ENCODE measurements around the gene ACAA2. TPM values are rescaled to one million over a fixed set of nuclear protein-coding genes. Genes with fewer than 3 reads are reported as not detected.

The ACAA2 gene
- total RNA-seq, 1 experiment from 2014 or later, result 77.1 TPM

DNA sequence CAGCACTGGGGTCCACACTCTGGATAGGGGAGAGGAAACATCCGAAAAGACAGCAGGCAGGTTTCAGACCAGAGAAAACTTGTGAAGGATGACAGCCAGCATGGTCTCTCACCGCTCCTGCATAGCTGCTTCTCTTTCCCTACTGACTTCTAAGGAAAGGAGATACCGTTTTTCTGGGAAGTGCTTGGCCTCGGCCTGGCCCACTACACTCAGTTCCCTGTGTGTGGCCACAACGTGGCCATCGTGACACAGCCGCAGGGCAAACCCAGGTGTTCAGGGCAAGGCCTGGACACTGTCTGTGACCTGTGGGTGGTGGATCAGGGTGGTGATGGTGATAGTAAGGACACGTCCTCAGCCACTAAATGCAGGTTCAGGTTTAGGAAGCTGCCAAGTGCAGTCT lies 34.2 kb upstream of the ACAA2 start:
- TF ChIP-seq, protein P1, sequence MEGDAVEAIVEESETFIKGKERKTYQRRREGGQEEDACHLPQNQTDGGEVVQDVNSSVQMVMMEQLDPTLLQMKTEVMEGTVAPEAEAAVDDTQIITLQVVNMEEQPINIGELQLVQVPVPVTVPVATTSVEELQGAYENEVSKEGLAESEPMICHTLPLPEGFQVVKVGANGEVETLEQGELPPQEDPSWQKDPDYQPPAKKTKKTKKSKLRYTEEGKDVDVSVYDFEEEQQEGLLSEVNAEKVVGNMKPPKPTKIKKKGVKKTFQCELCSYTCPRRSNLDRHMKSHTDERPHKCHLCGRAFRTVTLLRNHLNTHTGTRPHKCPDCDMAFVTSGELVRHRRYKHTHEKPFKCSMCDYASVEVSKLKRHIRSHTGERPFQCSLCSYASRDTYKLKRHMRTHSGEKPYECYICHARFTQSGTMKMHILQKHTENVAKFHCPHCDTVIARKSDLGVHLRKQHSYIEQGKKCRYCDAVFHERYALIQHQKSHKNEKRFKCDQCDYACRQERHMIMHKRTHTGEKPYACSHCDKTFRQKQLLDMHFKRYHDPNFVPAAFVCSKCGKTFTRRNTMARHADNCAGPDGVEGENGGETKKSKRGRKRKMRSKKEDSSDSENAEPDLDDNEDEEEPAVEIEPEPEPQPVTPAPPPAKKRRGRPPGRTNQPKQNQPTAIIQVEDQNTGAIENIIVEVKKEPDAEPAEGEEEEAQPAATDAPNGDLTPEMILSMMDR (IDR thresholded peaks at IDR 0.05; ENCODE audit: unreplicated experiment), result no peak
- H3K27me3 Mint-ChIP-seq (ENCODE audit: unreplicated experiment), result no peaks in the 10 kb centered on the region
- H3K4me3 Mint-ChIP-seq (ENCODE audit: low read depth, unreplicated experiment), result peak overlapping the region; percentile 66
- H3K4me1 Mint-ChIP-seq (ENCODE audit: low read depth, unreplicated experiment), result peaks cover 36% of the 10 kb centered on the region
- intact Hi-C loops (cut with micrococcal nuclease; ENCODE audit: unreplicated experiment), result no loop called here
- no peak for DNase-seq
- peak overlapping the region; percentile 97 for H3K27ac Mint-ChIP-seq (ENCODE audit: unreplicated experiment)
- CTCF ChIA-PET, result no interaction called here
- no peaks in the 10 kb centered on the region for H3K9me3 Mint-ChIP-seq (ENCODE audit: low read depth, unreplicated experiment)
- no TSS peak for BruUV-seq (replicated peaks)
- peaks cover 31% of the 10 kb centered on the region for H3K36me3 Mint-ChIP-seq (ENCODE audit: insufficient read depth, unreplicated experiment)

DNA sequence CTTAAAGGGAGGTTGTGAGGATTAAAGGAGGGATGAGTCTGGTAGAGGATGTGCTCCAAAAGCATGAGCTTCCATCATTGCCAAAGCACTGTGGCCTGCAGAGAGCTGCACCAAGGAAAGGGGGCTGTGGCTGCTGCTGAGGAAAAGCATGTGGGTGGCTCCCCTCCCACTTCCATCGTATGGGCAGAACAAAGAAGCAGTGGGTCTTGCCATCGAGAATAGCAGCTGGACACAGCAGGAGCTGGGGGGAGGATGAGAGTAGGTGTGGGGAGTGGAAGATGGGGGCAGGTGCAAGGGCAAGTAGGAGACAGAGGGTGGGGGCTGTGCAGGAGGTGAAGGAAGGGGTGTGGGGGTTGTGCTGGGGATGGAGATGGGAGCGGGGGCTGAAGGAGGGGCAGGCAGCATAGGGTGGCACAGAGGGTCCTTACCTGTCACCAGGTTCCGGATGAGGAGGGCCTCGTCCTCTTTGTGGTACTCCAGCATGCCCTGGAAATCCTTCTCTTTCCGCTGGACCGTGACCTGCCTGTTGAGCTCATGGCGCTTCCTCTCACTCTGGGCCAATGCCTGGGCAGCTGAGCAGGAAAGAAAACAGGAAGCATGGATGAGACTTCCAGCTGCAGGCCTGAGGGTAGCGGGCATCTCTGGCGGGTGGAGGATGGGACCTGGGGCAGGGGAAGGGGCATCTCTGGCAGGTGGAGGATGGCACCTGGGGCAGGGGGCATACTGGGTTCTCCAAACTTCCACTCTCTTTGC lies 33.6 kb upstream of the ACAA2 start:
- H3K36me3 Mint-ChIP-seq (ENCODE audit: insufficient read depth, unreplicated experiment), result peaks cover 34% of the 10 kb centered on the region
- intact Hi-C loops (cut with micrococcal nuclease; ENCODE audit: unreplicated experiment), result no loop called here
- H3K9me3 Mint-ChIP-seq (ENCODE audit: low read depth, unreplicated experiment), result no peaks in the 10 kb centered on the region
- peaks cover 36% of the 10 kb centered on the region for H3K4me1 Mint-ChIP-seq (ENCODE audit: low read depth, unreplicated experiment)
- CTCF ChIA-PET, result no interaction called here
- H3K27ac Mint-ChIP-seq (ENCODE audit: unreplicated experiment), result peak overlapping the region; percentile 16
- H3K27me3 Mint-ChIP-seq (ENCODE audit: unreplicated experiment), result no peaks in the 10 kb centered on the region
- H3K4me3 Mint-ChIP-seq (ENCODE audit: low read depth, unreplicated experiment), result no peak overlapping the region
- TF ChIP-seq, protein P1 (IDR thresholded peaks at IDR 0.05; ENCODE audit: unreplicated experiment), result no peak
- DNase-seq, result no peak
- BruUV-seq (replicated peaks), result no TSS peak

- Mint-ChIP-seq H3K27ac (ENCODE audit: unreplicated experiment) (no peak overlapping the region), H3K9me3 (ENCODE audit: low read depth, unreplicated experiment) (no peaks in the 10 kb centered on the region), H3K4me3 (ENCODE audit: low read depth, unreplicated experiment) (no peak overlapping the region), H3K27me3 (ENCODE audit: unreplicated experiment) (no peaks in the 10 kb centered on the region), H3K36me3 (ENCODE audit: insufficient read depth, unreplicated experiment) (peaks cover 34% of the 10 kb centered on the region), H3K4me1 (ENCODE audit: low read depth, unreplicated experiment) (peaks cover 36% of the 10 kb centered on the region)
- TF ChIP-seq, protein P1 (IDR thresholded peaks at IDR 0.05; ENCODE audit: unreplicated experiment), result no peak
- CTCF ChIA-PET, result no interaction called here
- no peak for DNase-seq
- intact Hi-C loops (cut with micrococcal nuclease; ENCODE audit: unreplicated experiment), result no loop called here
- no TSS peak for BruUV-seq (replicated peaks)
Observed at GRCh38 chr18:49846361-49846662, 33.0 kb upstream of the ACAA2 start.

- intact Hi-C loops (cut with micrococcal nuclease; ENCODE audit: unreplicated experiment), result no loop called here
- H3K4me3 Mint-ChIP-seq (ENCODE audit: low read depth, unreplicated experiment), result no peak overlapping the region
- CTCF ChIA-PET, result no interaction called here
Observed at GRCh38 chr18:49845629-49846360, 32.5 kb upstream of the ACAA2 start.

More at GRCh38 chr18:49845629-49846360, 32.5 kb upstream of the ACAA2 start:
- peaks cover 34% of the 10 kb centered on the region for H3K36me3 Mint-ChIP-seq (ENCODE audit: insufficient read depth, unreplicated experiment)
- TF ChIP-seq, protein P1 (IDR thresholded peaks at IDR 0.05; ENCODE audit: unreplicated experiment), result no peak
- no peak for DNase-seq
- BruUV-seq (replicated peaks), result no TSS peak
- no peaks in the 10 kb centered on the region for H3K27me3 Mint-ChIP-seq (ENCODE audit: unreplicated experiment)
- no peak overlapping the region for H3K27ac Mint-ChIP-seq (ENCODE audit: unreplicated experiment)
- no peaks in the 10 kb centered on the region for H3K9me3 Mint-ChIP-seq (ENCODE audit: low read depth, unreplicated experiment)
- peaks cover 33% of the 10 kb centered on the region for H3K4me1 Mint-ChIP-seq (ENCODE audit: low read depth, unreplicated experiment)

Data from Calu3 (cell line).